ENCODE data around the gene ZFAND4.

Gene ZFAND4

DNA sequence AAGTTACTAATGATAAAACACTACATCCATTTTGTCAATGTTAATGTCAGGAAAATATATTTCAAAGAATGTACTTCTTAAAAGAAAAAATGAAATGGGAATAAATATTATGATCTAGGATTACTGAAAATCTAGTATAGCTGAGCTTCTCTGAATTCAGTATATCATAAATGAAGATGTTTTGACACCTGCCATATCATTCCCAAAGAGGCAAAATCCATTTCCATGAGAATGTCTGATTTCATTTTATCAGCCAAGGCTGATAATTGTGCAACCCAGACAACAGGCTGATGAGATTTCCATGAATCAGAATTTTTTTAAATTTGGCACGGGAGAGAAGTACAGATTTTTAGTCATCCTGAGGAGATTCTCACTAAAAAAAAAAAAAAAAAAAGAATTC is 32.5 kb downstream of the ZFAND4 start:
- H3K79me2 ChIP-seq = no peaks in the 10 kb centered on the region
- H2AFZ ChIP-seq = no peak overlapping the region
- H3K4me2 ChIP-seq (ENCODE audit: low read length) = no peak overlapping the region
- no peak overlapping the region for H3K9ac ChIP-seq
- no peaks in the 10 kb centered on the region for H3K27me3 ChIP-seq (ENCODE audit: control insufficient read depth, insufficient read depth, low read length)
- TF ChIP-seq, protein P1, sequence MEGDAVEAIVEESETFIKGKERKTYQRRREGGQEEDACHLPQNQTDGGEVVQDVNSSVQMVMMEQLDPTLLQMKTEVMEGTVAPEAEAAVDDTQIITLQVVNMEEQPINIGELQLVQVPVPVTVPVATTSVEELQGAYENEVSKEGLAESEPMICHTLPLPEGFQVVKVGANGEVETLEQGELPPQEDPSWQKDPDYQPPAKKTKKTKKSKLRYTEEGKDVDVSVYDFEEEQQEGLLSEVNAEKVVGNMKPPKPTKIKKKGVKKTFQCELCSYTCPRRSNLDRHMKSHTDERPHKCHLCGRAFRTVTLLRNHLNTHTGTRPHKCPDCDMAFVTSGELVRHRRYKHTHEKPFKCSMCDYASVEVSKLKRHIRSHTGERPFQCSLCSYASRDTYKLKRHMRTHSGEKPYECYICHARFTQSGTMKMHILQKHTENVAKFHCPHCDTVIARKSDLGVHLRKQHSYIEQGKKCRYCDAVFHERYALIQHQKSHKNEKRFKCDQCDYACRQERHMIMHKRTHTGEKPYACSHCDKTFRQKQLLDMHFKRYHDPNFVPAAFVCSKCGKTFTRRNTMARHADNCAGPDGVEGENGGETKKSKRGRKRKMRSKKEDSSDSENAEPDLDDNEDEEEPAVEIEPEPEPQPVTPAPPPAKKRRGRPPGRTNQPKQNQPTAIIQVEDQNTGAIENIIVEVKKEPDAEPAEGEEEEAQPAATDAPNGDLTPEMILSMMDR (IDR thresholded peaks at IDR 0.05) = no peak
- no peak overlapping the region for H3K4me3 ChIP-seq (ENCODE audit: low read depth, low read length)
- no peak overlapping the region for H3K27ac ChIP-seq
- H3K4me1 ChIP-seq = no peaks in the 10 kb centered on the region
- H3K9me3 ChIP-seq (ENCODE audit: control insufficient read depth, low read length) = no peaks in the 10 kb centered on the region
- no peaks in the 10 kb centered on the region for H3K36me3 ChIP-seq (ENCODE audit: control insufficient read depth, insufficient read depth, low read length)

DNA sequence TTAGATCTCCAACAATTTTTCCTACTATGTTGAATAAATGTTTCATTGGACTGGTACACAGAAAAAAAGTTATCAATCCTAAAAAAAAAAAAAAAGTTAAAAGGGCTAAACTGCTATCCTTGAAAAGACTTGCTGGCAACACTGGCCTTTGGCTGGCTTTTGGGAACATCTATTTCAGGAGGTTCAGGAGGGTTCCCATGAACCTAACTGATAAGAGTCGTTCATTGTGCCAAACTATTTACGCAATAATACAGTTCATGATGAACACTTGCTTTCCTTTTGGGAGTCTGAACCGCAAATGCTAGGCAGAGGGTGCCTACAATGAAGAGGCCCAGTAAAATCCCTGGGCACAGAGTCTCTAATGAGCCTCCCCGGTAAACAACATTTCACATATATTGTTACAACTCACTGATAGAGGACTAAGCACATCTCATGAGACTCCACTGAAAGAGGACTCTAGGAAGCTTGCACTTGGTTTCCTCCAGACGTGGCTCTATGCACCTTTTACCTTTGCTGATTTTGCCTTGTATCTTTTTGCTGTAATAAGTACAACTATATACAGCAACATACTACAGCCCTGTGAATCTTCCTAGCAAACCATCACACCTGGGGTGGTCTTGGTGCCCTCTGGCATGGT is 45.0 kb downstream of the ZFAND4 start:
- no peaks in the 10 kb centered on the region for H3K9me3 ChIP-seq (ENCODE audit: control insufficient read depth, low read length)
- TF ChIP-seq, protein P1 (IDR thresholded peaks at IDR 0.05) = no peak
- H3K4me2 ChIP-seq (ENCODE audit: low read length) = no peak overlapping the region
- H3K79me2 ChIP-seq = no peaks in the 10 kb centered on the region
- no peak overlapping the region for H3K4me3 ChIP-seq (ENCODE audit: low read depth, low read length)
- H3K36me3 ChIP-seq (ENCODE audit: control insufficient read depth, insufficient read depth, low read length) = no peaks in the 10 kb centered on the region
- H3K27me3 ChIP-seq (ENCODE audit: control insufficient read depth, insufficient read depth, low read length) = no peaks in the 10 kb centered on the region
- no peak overlapping the region for H3K9ac ChIP-seq
- no peaks in the 10 kb centered on the region for H3K4me1 ChIP-seq
- H2AFZ ChIP-seq = no peak overlapping the region
- no peak overlapping the region for H3K27ac ChIP-seq

DNA sequence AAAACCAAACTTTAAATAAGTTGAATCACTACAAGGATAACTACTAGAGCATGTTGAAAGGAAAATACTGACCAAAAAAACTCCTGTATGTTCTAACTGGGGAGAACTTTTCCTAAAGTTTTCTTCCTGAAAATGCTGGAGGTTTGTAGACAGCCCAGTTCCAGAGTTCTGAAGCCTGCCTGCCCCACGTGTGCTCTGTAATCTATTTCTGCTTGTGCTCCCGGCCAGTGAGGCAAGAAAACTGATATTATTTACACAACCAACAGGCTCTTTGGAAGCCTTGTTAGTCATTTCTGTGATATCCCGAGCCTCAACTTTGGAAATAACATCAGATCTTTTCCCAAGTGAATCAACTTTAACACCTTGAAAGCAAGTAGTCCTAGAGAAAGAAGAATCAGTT is 46.7 kb downstream of the ZFAND4 start:
- Histone ChIP-seq H3K27me3 (ENCODE audit: control insufficient read depth, insufficient read depth, low read length) (no peaks in the 10 kb centered on the region), H3K27ac (no peak overlapping the region), H2AFZ (no peak overlapping the region), H3K4me3 (ENCODE audit: low read depth, low read length) (no peak overlapping the region), H3K9me3 (ENCODE audit: control insufficient read depth, low read length) (no peaks in the 10 kb centered on the region), H3K9ac (no peak overlapping the region), H3K4me2 (ENCODE audit: low read length) (no peak overlapping the region), H3K4me1 (no peaks in the 10 kb centered on the region), H3K36me3 (ENCODE audit: control insufficient read depth, insufficient read depth, low read length) (no peaks in the 10 kb centered on the region), H3K79me2 (no peaks in the 10 kb centered on the region)
- TF ChIP-seq, protein P1 (IDR thresholded peaks at IDR 0.05) = no peak

DNA sequence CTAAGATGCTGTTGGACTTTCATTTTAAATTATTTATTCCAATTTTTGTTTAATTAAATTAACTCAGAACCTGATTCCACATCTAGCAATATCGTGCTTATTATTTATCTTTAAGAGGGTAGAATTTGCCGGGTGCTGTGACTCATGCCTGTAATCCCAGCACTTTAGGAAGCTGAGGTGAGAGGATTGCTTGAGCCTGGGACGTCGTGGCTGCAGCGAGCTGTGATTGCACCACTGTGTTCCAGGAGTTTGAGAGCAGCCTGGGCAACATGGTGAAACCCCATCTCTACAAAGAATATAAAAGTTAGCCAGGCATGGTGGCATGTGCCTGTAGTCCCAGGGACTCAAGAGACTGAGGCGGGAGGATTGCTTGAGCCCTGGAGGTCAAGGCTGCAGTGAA is 47.8 kb downstream of the ZFAND4 start:
- no peak overlapping the region for H3K4me2 ChIP-seq (ENCODE audit: low read length)
- no peaks in the 10 kb centered on the region for H3K4me1 ChIP-seq
- no peak overlapping the region for H3K27ac ChIP-seq
- no peaks in the 10 kb centered on the region for H3K27me3 ChIP-seq (ENCODE audit: control insufficient read depth, insufficient read depth, low read length)
- no peaks in the 10 kb centered on the region for H3K9me3 ChIP-seq (ENCODE audit: control insufficient read depth, low read length)
- TF ChIP-seq, protein P1 (IDR thresholded peaks at IDR 0.05) = no peak
- no peak overlapping the region for H3K9ac ChIP-seq
- H3K79me2 ChIP-seq = no peaks in the 10 kb centered on the region
- H2AFZ ChIP-seq = no peak overlapping the region
- H3K36me3 ChIP-seq (ENCODE audit: control insufficient read depth, insufficient read depth, low read length) = no peaks in the 10 kb centered on the region
- no peak overlapping the region for H3K4me3 ChIP-seq (ENCODE audit: low read depth, low read length)

DNA sequence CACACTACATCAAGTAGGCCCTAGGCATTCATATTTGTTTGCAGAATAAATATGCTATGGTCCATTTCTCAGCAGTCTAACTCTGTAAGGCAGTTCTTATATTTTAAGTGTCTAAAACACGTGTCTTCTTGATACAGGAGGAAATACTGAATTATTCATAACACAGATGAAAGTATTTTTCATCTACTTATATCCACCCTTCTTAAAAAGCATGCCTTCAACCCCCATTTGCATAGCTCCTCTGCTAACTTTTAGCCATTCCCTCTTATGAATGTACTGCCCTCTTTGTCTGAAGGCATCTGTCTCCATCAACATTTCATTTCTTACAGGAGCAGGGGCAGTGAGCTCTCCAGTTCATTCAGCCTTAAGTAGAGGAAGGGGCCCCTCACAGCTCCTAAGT is 57.7 kb downstream of the ZFAND4 start:
- Histone ChIP-seq H3K36me3 (ENCODE audit: control insufficient read depth, insufficient read depth, low read length) (no peaks in the 10 kb centered on the region), H3K4me1 (no peaks in the 10 kb centered on the region), H3K4me2 (ENCODE audit: low read length) (no peak overlapping the region), H2AFZ (no peak overlapping the region), H3K27me3 (ENCODE audit: control insufficient read depth, insufficient read depth, low read length) (no peaks in the 10 kb centered on the region), H3K9me3 (ENCODE audit: control insufficient read depth, low read length) (no peaks in the 10 kb centered on the region), H3K4me3 (ENCODE audit: low read depth, low read length) (no peak overlapping the region), H3K27ac (no peak overlapping the region), H3K79me2 (no peaks in the 10 kb centered on the region), H3K9ac (no peak overlapping the region)
- TF ChIP-seq, protein P1 (IDR thresholded peaks at IDR 0.05) = no peak
